HG02571 (cell line): Measurements from ENCODE around the gene VSTM2L.

Experiments
- ATAC-seq: cut with Tn5 transposase; IDR thresholded peaks from one replicate; pipeline ENCODE4 v1.9.1; 2021; ENCODE audit warnings: mild to moderate bottlenecking, moderate library complexity; ENCODE audit not compliant: unreplicated experiment

The VSTM2L gene

GRCh38 chr20:37899105-37900045 is 3.6 kb upstream of the VSTM2L start:
- ATAC-seq, result no peak

GRCh38 chr20:37901240-37901639 is 1.7 kb upstream of the VSTM2L start:
- no peak for ATAC-seq

DNA sequence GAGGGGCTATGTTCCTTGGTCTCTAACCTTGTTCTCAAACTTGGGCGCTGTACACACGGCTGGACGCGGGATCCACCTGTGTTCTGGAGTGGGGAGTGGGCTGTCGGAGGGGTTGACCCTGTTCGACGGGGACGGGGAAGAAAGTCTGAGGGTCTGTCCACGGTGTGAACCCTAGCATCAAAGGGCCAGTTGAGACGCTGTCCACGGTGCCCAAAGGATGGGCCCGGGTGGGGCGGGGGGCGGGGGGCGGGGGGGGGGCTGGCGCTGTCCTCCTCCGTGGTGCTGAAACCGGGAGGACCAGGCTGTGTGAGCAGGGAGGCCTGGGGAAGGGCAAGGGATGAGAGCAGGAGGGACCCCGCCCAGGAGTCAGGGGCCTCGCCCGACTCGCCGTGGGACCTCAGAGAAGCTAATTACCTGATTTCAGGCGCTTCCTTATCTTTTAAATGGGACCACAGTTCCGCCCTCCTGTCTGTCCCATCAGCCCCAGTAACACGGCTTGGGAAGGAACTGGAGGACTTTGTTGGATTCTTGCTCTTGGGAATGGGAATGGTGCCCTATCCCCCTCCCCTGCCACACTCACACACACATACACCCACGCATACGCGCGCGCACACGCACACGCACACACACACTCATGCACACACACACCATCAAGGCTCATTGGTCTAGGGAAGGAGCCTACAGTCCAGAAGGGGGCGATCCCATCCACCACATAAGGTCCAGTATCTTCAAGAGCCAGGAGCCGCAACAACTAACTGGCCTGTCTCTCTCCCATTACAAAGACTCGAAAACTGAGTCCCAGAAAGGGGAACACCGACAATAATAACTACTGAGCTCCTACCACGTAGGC is 1.0 kb upstream of the VSTM2L start:
- no peak for ATAC-seq

DNA sequence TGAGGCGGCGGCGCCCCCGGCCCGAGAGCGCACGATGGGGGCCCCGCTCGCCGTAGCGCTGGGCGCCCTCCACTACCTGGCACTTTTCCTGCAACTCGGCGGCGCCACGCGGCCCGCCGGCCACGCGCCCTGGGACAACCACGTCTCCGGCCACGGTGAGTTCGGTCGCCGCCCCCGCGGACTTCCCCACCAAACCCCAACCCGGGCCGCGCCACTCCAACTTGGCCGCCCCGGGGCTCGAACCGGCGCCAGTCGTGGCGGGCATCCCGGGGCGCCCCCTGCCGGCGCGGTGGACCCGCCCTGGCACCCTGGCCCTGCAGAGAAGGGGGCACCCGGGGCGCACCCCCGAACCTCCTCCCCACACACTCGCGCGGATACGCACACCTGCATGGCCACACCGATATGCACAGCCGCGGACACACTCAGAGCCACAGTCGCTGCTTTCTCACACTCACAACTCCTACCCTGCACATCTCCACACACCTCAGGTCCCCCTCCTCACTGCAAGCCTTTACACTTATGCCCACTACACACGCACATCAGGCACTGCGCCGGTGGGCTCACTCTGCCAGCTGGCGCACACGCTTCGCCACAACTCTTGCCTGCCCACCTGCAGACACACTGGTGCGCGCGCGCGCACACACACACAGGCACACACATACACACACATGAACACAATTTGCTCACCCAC is 535 bp downstream of the VSTM2L start:
- no peak for ATAC-seq

DNA sequence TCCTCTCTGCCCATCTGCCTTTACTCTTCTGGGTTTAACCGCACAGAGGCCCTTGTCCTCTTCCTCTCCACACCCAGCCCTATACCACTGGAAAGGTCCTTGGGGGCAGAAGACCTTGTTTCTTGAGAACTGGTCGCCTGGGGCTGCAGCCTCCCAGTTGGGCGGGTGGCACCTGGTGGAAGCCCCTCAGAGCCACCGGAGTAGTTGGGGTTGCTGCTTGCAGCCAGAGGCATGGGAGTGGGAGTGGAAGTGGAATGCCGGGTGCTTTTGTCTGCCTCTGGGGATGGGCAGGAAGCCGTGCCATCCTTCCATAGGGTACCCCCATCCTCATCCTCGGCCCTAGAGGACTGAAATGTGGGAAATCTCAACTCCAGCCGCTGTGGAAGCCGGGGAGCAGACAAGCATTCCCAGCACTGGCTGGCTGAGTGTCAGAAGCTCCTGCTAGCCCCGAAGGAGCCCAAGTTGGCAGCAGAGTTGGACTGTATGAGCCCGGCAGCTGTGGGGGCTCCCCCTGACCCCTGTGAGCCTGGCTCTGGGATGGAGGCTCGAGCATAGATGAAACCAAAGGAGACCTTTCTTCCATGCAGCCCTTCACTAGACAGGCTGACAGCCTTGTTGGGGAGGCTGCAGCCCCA is 1.2 kb downstream of the VSTM2L start:
- ATAC-seq, result no peak

- no peak for ATAC-seq
These were observed 2.0 kb downstream of the VSTM2L start for GRCh38 chr20:37904845-37905373.

- ATAC-seq, result no peak
These were observed 3.0 kb downstream of the VSTM2L start for GRCh38 chr20:37905671-37906613.

GRCh38 chr20:37907330-37907676 is 4.4 kb downstream of the VSTM2L start:
- ATAC-seq, result no peak

- ATAC-seq, result no peak
These were observed 4.9 kb downstream of the VSTM2L start for GRCh38 chr20:37907677-37908401.

- no peak for ATAC-seq
These were observed 8.3 kb downstream of the VSTM2L start for GRCh38 chr20:37911261-37911660.

DNA sequence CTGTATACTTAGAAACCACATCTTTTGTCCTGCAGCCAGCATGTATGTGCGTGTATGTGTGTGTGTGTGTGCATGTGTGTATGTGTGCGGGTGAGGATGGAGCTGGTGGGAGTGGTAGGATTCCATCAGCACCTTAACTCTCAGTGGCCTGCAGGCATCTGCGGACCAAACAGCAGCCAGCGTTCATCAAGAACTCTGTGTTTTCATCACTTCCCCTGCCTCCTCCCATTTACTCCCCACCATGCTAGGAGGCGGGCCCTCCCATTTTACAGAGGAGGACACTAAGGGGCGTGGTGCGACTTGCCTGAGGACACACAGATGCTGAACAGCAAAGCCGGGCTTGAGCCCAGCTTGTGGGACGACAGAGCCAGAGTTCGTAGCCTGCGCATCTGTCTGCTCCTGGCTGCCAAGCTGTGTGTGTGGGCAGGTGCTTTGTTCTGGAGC is 8.9 kb downstream of the VSTM2L start:
- no peak for ATAC-seq

DNA sequence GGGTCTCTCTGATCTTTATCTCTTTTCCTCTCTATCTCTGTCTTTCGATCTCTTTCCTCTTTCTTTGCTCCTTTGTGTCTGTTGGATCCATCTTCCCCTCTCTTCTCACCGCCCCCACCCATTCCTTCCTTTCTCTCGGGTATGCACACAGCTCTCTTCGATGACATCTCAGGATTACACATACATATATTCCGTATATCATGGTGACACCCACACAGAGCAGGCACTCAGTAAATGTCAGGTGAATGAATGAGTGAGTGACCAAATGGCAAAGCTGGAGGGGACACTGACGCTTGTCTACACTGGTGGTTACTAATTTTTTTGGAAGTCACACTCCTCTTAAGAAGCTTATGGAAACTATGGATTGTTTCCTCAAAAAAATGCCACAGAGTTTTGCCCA is 9.9 kb downstream of the VSTM2L start:
- no peak for ATAC-seq

DNA sequence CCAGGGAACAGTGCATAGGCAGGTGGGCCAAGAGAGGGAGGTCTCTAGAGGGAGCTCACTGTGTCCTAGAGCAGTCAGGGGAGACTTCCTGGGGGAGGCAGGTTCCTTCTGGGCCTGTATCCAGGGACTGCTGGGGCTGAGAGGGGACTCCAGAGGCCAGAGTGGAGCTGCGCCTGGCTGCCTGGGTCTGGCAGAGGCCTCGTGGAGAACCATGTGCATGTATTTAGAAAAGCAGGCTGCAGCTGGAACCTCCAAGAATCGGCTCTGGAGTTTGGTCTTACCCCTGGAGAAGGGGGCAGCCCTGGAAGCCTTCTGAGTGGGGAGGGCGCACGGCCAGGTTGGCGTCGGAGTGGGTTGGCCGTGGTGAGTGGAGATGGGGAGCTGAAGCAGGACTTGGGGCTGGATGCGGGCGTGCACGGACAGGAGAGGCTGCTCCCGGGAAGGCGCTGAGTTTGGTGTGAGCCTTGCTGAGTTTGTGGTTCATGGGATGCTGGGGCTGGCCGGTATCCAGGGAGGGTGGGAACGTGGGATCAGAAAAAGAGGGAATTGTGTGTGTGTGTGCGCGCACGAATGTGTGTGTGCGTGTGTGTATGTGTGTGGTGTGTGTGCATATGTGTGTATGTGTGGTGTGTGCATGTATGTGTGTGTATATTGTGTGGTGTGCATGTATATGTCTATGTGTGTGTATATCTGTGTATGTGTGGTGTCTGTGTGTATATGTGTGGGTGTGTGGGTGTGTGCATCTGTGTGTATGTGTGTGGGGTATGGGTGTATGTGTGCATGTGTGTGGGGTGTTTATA is 10.8 kb downstream of the VSTM2L start:
- ATAC-seq, result no peak

- no peak for ATAC-seq
These were observed 11.4 kb downstream of the VSTM2L start for GRCh38 chr20:37914367-37914671.

GRCh38 chr20:37914672-37915433 is 11.9 kb downstream of the VSTM2L start:
- no peak for ATAC-seq

DNA sequence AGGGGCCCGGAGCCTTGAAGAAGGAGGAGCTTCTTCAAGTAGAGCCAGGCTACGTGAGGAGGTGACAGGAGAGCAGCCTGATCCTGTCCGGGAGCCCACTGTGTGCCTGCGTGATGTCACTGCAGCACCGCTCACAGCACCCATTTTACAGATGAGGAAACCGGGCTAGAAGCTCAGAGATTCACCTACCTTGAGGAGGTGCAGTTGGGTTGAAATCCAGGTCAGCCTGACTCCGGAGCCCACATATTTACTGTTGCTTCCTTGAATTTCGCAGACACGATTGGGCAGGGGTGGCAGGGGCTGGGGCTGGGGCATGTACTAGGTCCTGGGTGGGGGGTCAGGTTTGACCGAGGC is 12.5 kb downstream of the VSTM2L start:
- ATAC-seq, result no peak

DNA sequence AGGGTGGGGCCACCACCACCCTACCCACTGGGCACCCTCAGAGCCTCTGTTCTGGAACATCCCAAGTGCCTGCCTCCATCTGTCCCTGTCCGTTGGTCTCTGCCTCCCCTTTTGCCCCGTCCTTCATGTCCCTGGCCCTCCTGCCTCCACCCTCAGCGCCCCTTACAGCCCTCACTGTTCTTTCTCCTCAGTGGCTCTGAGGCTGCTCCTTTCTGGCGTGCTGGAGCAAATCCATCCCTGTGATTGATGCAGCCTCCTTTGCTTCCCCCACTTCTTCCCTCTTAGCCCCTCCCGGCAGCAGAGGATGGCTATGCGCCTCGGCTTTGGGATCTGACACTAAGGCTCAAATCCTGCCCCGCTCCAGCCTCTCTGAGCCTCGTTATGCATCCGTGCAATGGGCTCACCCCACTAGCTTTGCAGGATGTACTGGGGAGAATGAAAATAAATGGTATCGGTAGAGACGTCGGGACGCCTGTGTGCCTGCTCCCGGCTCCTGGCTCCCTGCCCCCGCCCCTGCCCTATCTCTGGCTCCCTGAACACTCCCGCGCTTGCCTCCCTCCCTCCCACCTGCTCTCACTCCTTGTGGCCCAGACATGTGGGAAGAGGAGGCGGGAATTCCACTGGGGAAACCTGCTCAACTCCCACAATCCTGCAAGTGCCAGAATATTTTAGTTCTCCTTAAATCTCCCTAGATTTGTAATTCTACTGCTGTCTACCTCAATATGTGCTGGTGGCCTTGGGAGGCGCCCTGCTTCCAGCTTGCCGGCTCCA is 13.1 kb downstream of the VSTM2L start:
- no peak for ATAC-seq
